OCI-LY1 (cell line): Measurements from ENCODE around the gene CELF2.

ENCODE experiments used
- EZH2 ChIP-seq: fragments of 200-600 bp; sonication (generic), shearing (Covaris generic); IDR thresholded peaks from 2 replicates; pipeline ENCODE4 v1.8.0; 2017; ENCODE audit warnings: borderline replicate concordance, mixed run types, mild to moderate bottlenecking, antibody characterized with exemption, low read length, moderate library complexity, mixed read lengths
- TF ChIP-seq, protein P1 (sequence below): fragments of 200-600 bp; sonication (generic), shearing (Covaris generic); IDR thresholded peaks from 2 replicates; pipeline ENCODE4 v1.5.1; 2017; ENCODE audit warnings: mild to moderate bottlenecking, antibody characterized with exemption, low read length, moderate library complexity, mixed read lengths

DNA sequence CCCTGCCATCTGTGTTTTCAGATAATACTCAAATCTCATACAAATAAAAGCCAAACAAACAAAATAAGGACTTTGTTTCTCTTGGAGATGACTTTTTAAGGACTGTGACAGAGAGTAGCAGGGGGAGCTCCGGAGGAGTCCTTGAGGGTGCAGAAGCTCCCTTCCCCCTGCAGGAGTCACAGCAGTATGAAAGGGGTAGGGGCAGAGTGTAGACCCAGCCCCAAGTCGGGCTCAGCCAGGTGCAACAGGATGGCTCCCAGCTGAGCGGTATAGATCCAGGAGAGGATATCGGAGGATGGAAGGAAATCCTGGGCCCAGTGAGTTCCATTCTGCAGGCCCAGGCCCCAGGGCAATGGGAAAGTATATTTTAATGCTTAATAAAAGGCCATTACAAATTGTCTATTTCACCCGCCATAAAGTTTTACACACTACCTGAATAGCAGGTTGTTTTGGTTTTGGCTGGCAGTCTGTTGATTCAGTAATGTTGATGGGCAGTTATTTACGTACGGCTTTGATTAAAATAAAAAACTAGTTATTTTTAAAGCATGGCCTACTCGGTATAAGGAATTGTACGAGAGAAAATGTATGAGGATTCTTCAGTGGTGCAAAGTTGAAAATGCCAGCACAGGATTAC is 206.0 kb downstream of the CELF2 start:
- TF ChIP-seq, protein P1, sequence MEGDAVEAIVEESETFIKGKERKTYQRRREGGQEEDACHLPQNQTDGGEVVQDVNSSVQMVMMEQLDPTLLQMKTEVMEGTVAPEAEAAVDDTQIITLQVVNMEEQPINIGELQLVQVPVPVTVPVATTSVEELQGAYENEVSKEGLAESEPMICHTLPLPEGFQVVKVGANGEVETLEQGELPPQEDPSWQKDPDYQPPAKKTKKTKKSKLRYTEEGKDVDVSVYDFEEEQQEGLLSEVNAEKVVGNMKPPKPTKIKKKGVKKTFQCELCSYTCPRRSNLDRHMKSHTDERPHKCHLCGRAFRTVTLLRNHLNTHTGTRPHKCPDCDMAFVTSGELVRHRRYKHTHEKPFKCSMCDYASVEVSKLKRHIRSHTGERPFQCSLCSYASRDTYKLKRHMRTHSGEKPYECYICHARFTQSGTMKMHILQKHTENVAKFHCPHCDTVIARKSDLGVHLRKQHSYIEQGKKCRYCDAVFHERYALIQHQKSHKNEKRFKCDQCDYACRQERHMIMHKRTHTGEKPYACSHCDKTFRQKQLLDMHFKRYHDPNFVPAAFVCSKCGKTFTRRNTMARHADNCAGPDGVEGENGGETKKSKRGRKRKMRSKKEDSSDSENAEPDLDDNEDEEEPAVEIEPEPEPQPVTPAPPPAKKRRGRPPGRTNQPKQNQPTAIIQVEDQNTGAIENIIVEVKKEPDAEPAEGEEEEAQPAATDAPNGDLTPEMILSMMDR: no peak
- TF ChIP-seq EZH2: no peak
